ENCODE measurements around the gene MAX.
"Not testable (repeated sequence)": the region's sequence is repeated elsewhere in the genome, so short reads cannot be mapped to it uniquely, and the experiment has no call there.

MAX gene

GRCh38 chr14:65033181-65033580 is 69.1 kb downstream of the MAX start:
- no peak for TF ChIP-seq CTCF (IDR thresholded peaks at IDR 0.05; ENCODE audit: control insufficient read depth, insufficient read depth, low read depth, low read length, missing control alignments)
- DNase-seq (ENCODE audit: low read depth) = no peak
- no peak overlapping the region for H3K4me3 ChIP-seq (ENCODE audit: control insufficient read depth, low read depth, low read length)

- H3K4me3 ChIP-seq (ENCODE audit: control insufficient read depth, low read depth, low read length) = no peak overlapping the region
- no peak for DNase-seq (ENCODE audit: low read depth)
- TF ChIP-seq CTCF (IDR thresholded peaks at IDR 0.05; ENCODE audit: control insufficient read depth, insufficient read depth, low read depth, low read length, missing control alignments) = no peak
These were observed 70.0 kb downstream of the MAX start for GRCh38 chr14:65032319-65032718.

DNA sequence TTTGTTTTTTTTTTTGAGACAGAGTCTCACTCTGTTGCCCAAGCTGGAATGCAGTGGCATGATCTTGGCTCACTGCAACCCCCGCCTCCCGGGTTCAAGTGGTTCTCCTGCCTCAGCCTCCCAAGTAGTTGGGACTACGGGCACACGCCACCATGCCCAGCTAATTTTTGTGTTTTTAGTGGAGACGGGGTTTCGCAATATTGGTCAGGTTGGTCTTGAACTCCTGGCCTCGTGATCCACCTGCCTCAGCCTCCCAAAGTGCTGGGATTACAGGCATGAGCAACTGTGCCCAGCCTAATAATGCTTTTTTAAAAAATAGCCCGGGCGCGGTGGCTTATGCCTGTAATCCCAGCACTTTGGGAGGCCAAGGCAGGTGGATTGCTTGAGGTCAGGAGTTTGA is 71.0 kb downstream of the MAX start:
- DNase-seq (ENCODE audit: low read depth); H3K4me3 ChIP-seq (ENCODE audit: control insufficient read depth, low read depth, low read length): not testable (repeated sequence)

DNA sequence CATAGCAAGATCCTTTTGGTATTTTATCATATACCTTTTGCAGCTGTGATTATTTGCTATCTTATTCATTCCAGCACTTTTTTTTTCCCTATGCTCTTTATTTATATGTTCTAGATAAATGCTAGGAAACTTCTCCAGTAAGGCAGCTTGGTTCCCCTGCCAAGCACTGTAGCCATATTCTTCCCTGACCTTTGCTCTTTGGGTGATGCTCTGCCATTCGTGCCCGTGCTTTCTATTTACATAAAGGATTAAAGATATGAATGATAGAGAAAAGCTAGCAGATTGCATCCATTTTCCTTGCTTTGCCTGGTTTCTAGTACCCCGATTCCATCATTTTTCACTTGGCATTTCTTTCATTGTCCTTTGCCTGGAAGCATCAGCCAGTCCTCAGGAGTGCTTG is 73.4 kb downstream of the MAX start:
- no peak for DNase-seq (ENCODE audit: low read depth)
- H3K4me3 ChIP-seq (ENCODE audit: control insufficient read depth, low read depth, low read length) = no peak overlapping the region
- TF ChIP-seq CTCF (IDR thresholded peaks at IDR 0.05; ENCODE audit: control insufficient read depth, insufficient read depth, low read depth, low read length, missing control alignments) = no peak

DNA sequence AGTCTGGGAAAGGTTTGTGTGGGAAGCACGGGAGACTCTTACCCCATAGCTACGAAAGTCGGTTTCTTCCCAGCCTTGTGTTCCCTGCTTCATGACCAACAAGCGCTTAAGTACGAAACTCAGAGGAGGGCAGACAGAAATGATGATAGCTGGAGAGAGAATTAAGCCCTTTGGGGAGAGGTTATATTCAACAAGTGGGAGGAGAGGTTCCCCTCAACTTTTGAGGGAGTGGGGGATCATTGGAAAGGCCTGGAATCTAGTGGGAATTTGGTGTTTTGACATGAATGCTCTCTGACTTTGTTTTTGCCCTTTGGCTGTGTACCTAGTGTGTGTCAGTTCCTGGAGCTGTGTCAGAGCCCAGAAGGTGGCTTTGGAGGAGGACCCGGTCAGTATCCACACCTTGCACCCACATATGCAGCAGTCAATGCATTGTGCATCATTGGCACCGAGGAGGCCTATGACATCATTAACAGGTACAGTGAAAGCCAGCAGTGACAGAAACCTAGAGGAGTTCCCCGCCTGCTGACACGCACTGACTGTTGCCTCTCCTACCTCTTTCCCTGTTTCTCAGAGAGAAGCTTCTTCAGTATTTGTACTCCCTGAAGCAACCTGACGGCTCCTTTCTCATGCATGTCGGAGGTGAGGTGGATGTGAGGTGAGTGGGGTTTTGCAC is 75.1 kb downstream of the MAX start:
- H3K4me3 ChIP-seq (ENCODE audit: control insufficient read depth, low read depth, low read length) = no peak overlapping the region
- no peak for TF ChIP-seq CTCF (IDR thresholded peaks at IDR 0.05; ENCODE audit: control insufficient read depth, insufficient read depth, low read depth, low read length, missing control alignments)
- no peak for DNase-seq (ENCODE audit: low read depth)

DNA sequence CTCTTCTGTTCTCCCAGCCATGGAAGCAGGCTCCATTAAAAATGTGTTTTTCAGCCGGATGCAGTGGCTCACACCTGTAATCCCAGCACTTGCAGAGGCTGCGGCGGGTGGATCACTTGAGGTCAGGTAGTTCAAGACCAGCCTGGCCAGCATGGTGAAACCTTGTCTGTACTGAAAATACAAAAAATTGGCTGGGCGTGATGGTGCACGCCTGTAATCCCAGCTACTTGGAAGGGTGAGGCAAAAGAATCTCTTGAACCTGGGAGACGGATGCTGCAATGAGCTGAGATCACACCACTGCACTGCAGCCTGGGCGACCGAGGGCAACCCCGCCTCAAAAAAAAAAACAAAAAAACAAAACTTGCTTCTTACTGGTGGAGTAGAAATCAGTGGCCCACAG is 75.8 kb downstream of the MAX start:
- H3K4me3 ChIP-seq (ENCODE audit: control insufficient read depth, low read depth, low read length) = no peak overlapping the region
- no peak for TF ChIP-seq CTCF (IDR thresholded peaks at IDR 0.05; ENCODE audit: control insufficient read depth, insufficient read depth, low read depth, low read length, missing control alignments)
- no peak for DNase-seq (ENCODE audit: low read depth)

GRCh38 chr14:65025818-65026217 is 76.5 kb downstream of the MAX start:
- no peak for TF ChIP-seq CTCF (IDR thresholded peaks at IDR 0.05; ENCODE audit: control insufficient read depth, insufficient read depth, low read depth, low read length, missing control alignments)

More at GRCh38 chr14:65025818-65026217, 76.5 kb downstream of the MAX start:
- DNase-seq (ENCODE audit: low read depth) = no peak
- no peak overlapping the region for H3K4me3 ChIP-seq (ENCODE audit: control insufficient read depth, low read depth, low read length)

Data from AG09309 (cell line).